Iris pigment epithelial cell (primary cell): ENCODE measurements around the gene COL5A1.
"Not testable (repeated sequence)": the region's sequence is repeated elsewhere in the genome, so short reads cannot be mapped to it uniquely, and the experiment has no call there.

Source experiments
- DNase-seq: peaks from one replicate; pipeline ENCODE4 v3.0.0-alpha.2; 2011; ENCODE audit warnings: low read depth

Gene COL5A1

DNA sequence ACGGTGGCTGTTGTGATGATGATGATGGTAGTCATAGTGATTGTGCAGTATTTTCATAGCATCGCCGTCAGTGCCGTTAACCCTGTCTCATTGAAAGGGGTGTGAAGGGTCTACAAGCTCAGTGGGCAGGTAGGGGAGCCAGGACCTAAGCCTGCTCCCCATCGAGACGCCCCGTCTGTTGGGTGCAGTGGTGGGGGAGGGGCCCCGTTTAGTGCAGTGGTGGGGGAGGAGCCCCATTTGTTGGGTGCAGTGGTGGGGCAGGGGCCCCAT is 68.6 kb downstream of the COL5A1 start:
- no peak for DNase-seq

DNA sequence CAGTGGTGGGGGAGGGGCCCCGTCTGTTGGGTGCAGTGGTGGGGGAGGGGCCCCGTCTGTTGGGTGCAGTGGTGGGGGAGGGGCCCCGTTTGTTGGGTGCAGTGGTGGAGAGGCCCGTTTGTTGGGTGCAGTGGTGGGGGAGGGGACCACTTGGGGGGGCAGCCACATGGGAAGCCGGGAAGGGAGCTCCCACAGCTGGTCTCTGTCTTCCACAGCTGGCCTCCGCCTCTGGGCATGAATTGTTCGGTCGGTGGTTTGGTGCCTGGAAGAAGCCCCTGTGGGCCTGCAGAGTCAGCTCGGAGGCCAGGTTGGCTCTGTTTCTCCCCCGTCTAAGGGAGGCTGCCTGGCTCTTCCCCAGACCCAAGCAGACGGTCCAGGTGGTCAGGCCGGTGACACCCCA is 69.3 kb downstream of the COL5A1 start:
- DNase-seq: no peak

DNA sequence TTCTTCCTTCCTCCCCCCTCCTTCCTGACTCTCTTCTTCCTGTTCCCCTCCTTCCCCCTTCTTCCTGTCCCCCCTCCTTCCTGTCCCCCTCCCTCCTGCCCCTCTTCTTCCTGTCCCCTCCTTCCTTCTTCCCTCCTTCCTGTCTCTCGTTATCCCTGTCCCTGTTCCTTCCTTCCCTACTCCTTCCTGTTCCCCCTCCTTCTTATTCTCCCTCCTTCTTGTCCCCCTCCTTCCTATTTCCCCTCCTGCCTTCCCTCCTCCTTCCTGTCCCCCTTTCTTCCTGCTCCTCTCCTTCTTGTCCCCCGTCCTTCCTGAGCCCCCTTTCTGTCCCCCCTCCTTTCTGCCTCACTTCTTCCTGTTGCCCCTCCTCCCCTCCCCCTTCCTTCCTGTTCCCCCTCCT is 70.6 kb downstream of the COL5A1 start:
- no peak for DNase-seq

DNA sequence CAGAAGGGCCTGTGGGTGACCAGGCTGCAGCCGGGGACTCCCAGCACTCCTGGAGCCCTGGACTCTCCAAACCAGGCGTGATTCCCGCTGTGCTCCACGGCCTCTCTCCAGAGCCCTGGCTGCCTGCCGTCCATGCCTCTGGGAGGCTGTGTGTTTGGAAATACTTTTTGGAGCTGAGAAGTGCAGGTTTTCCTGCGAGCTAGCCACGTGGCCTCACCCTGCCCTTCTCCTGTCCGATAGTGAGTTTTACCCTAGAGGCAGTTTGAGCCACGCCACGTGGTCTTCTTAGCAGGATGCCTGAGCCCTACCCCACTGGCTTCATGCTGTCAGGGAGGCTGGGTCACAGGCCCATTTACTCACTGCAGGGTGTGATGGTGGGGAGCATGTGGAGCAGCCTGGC is 71.3 kb downstream of the COL5A1 start:
- no peak for DNase-seq

DNA sequence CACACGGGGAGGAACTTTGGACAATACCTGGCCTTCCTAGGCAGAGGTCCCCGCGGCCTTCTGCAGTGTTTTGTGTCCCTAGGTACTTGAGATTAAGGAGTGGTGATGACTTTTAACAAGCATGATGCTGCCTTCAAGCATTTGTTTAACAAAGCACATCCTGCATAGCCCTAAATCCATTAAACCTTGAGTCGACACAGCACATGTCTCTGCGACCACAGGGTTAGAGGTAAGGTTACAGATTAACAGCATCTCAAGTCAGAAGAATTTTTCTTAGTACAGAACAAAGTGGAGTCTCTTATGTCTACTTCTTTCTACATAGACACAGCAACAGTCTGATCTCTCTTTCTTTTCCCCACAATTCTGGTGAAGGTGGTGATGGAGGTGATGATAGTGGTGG is 73.9 kb downstream of the COL5A1 start:
- DNase-seq: not testable (repeated sequence)

DNA sequence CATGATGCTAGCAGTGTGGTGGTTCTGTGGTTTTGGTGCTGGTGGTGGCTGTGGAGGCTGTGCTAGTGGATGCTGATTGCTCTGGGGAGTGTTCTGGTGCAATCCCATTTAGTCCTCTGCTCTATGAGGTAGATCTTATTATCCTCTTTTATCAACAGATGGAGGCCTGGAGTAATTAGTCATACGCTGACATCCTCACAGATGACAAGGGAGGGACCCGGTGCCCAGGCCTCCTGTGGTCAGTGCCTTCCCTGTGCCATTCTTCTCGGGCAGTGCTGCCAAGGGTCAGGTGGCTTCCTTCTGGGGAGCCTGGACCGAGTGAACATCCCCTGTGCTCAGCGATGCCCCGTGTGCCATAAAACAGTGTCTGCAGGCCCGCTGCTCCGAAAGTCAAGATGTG is 74.5 kb downstream of the COL5A1 start:
- peak; percentile 29 for DNase-seq

DNA sequence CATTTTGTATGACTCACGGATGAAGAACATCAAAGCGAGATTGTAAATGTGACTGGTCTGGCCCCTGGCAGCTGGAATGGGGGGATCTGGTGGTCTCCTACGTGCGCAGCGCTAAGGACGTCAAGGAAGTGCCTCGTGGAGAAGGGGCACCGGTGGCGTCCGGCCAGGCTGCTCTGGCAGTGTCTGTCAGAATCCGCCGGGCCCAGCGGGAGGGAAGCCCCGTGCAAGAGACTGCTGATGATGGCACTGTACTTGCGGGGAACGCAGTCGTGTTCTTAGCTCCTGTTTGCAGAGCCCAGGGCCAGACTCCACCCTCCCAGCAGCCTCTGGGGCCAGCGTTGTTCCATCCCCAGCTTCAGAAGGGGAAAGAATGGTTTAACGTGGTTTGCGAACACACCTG is 75.5 kb downstream of the COL5A1 start:
- DNase-seq: no peak

DNA sequence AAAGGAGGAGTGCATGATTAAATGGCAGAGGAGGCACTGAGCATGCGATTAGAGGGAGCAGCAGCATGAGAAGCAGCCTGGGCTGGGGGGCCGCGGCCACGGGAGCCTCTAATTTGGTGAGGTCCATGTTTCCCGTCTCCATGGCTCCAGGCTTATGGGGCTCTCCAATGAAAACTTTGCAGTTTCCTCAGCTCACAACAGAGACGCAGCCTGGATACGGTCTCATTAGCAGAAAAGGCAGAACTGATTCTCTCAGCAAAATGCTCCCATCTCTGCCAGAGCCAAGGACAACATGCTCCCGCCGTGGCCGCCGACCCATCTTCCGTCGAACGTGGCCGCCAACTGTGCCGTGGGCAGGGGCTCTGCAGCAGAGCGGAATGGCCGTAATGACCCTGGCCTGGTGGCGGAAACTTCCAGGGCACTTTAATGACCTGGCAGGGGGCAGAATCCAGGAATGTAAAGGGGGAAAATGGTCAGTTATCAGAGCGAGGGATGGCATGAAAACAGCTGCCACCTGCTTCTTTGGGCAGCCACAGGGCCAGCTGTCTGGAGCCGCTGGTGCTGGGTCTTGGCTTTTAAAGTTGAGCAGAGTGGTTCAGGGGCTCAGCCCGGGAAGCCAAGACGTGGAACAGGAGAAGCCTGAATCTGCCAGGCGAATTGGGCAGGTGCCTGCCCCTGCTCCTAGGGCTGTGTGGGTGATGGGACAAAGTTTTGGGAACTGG is 76.5 kb downstream of the COL5A1 start:
- no peak for DNase-seq

DNA sequence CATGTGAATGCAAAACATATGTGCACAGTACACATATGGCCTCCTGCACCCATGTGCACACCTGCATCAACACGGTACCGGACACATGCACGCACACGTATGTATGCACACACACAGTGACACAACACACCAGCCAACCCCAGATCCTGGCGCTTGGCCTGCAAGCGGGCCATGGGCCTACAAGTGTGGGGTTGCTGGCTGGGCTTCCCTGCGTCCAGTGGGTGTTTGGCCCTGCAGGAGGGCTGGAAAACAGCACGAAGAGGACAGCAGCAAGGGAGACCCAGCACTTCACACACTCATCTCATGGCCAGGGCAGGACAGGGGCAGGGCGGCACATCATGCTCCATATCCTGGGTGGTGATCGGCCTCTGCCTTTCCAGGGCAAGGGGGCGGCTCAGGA is 77.7 kb downstream of the COL5A1 start:
- no peak for DNase-seq

DNA sequence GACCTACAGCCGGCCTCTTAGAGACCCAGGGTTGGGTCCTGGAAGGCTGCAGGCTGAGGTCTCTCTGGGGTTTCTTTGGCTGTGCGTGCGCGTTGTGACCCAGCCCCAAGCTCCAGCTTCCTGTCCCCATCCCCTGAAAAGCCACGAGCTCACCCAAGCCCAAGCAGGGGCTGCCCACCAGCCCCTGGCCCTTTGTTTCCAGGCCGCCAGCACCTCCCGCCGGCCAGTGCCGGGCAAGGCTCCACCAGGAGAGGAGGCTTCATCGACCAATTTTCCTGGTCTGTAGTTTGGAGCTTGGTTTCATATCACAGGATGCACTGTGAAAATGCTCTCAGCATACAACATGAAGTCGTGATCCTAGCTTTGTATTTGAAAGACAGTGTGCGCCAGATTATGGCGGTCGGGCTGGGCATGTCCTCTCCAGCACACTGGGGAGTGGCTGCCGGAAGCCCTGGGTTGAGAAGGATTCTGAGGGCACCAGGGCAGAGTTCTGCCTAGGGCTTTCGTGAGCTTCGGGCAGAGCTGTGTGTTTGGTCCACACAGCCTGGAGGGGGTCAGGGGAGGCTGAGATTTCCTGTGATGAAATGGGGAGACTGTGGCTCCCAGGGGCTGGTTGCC is 78.6 kb downstream of the COL5A1 start:
- no peak for DNase-seq

DNA sequence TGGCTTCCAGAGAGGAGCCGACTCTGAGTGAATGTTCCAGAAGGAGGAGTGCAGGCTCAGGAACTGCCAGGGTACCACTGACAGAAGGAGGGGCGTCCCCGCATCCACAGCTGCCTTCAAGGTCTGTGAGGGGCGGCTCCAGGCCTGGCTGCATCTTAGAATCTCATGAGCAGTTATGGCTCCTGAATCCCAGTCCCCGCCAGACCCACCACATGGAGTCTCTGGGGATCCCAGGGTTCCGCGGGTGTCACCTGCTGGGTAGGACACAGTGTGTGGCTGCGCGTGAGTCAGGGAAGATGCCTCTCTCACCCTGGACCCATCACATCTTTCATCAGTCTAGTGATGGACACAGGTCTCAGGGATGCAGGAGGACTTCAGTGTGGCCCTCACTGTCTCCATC is 79.2 kb downstream of the COL5A1 start:
- DNase-seq: no peak

DNA sequence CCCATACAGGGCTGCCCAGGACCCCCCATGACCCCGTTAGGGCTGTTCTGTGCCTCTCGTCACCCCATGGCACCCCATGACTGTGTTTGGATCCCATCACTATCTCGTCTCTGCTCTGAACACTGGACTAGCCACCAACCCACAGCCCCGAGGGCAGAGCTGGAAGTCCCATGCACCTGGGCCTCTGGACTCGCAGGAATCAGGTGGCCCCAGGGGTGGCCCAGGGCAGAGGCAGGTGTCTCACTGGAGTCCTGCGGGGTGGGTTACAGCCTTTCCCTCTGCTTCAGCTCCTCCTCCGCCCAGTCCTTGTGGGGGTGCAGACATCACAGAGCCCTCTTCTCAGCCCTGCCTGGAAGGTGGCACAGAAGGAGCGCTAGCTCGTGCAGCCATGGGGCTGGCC is 79.7 kb downstream of the COL5A1 start:
- DNase-seq: no peak

DNA sequence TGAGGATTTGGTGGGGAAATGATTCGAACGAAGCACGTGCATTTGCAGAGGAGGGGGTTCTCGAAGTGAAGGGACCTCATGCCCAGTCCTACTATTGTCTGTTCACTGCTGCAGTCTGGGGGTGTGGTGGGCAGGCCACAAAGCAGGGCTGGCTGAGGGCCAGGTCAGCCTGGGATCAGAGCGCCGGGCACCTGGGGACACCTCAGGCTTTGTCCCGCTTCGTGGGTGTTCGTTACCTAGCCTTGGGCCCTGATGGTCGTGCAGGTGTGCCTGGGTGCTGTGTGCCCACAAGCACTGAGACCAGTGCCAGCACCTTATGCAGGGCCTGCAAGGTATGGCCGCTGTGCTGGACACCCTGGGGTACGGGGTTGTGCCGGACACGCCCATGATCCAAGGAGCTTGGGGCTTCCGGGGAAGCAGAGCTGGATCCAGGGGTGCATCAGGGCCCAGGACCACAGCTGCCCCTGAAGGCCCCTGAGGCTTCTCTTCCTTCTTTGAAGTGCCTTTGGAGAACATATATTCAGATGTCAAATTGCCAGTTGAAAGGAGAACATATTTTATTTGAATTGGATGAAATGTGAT is 80.6 kb downstream of the COL5A1 start:
- DNase-seq: no peak

DNA sequence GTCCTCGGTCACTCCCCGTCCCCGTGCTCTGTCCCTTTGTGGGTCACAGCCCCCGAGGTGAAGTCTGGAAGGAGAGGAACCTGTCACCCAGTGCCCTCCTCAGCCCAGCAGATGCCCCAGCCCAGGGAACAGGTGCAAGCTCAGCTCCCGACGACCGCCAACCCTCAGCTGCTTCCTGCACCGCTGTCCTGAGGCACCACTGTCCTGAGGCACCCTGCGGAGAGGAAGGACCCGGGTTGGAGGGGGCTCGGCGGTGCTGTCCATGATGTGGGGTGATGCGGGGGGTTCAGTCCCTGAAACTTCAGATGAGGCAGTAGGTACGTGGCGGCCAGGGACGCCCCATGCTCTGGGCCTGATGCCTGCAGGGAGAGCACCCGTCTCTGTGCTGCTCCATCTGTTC is 81.4 kb downstream of the COL5A1 start:
- DNase-seq: no peak

DNA sequence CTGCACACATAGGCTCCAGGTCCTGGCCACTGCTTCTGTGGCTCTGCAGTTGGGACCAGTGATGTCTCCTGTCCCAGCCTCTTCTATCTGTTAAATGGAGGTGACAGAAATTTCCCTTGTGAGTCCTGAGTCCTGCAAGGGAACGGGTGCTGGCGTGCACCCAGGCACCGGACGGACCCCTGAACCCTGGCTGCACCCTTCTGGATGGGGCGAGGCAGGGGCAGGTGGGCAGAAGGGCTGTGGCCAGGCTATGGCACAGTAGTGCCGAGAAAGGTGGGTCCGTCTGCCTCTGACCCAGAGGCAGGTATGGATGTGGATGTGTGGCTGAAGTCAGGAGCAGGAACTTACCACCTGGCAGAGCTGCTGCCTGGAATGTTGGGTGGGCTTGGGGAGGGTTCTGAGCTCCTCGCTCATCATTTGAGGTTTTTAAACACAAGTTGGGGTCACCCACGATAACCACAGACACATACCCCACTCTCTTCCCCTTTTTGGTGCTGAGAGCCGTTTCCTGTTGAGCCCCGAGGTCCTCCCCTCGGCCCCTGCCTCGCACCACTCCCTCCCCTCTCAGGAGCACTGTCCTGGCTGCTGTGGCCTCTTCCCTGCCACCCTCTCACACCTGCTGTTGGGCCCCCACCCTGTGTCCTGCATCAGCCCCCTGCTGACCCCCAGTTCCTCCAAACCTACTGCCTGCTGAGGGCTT is 82.0 kb downstream of the COL5A1 start:
- DNase-seq: no peak

DNA sequence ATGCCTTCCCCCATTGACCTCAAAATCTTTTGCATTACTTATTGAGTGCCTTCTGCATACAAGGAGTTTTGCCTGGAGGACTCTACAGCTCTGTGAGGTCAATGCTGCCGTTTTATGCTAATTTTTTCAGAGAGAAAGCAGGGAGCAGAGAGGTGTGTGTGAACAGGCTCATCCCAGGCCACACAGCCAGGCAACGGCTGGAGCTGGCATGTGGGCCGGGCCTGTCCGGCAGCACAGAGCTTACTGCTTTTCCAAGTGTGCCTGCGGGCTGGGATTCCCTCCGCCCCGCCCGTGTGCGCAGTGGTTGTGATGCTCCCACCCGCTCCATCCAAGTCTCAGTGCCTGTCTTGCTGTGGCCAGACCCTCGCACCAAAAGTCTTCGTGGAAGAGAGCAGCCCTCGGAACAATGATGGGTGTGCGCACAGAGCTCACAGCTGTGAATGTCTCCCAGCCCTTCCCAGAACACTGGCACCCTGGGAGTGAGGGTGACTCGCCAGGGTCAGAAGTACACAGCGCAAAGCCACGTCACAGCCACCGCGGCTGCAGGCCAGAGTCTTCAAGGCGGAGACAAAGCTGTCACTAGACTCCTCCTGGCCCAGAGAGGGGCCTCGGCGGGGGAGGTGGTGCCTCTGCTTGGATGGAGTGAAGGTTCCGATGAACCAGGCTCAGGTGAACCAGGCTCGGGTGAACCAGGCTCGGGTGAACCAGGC is 82.8 kb downstream of the COL5A1 start:
- DNase-seq: peak; percentile 38

DNA sequence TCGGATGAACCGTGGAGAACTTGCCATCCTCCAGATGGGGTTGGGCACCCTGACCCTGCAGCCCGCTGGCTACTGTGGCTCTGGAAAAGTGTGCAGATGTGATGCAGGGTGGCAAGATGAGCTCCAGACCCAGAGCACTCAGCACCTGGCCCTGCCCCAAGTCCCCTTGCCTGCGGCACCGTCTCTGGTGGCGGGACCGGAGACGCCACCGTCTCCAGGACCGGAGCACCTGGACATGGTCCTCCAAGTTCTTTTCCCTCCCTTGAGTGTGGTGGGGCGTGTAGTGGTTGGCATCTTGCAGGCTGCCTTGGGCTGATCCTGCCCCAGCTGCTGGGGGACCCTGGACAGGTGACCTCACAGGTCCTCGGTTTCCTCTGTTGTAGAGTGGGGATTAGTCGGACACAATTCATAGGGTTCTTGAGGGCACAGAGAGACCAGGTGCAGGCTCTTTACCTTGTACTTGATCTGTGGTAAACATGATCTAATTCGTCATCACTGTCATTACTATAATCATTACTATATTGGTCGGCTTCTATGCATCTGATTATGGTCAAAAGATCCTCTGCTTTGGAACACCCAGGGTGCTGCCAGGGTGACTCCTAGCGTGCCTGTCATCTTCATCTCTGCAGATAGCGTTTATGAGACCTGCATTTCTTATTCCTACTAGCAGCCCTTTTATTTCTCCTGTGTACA is 83.5 kb downstream of the COL5A1 start:
- no peak for DNase-seq

DNA sequence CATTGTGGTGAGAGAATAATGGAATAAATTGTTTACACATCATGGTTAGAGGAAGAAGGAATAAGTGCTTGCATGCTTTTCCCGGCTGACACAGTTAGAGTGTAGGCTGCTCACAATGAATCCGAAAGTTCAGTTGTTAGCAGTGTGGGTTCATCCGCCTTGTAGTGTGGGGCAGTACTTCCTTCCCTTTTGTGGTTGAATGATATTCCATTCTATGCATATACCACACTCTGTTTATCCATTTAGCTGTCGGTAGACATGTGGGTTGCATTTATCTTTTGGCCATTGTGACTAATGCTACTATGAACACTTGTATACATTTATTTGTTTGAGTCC is 84.0 kb downstream of the COL5A1 start:
- DNase-seq: no peak

DNA sequence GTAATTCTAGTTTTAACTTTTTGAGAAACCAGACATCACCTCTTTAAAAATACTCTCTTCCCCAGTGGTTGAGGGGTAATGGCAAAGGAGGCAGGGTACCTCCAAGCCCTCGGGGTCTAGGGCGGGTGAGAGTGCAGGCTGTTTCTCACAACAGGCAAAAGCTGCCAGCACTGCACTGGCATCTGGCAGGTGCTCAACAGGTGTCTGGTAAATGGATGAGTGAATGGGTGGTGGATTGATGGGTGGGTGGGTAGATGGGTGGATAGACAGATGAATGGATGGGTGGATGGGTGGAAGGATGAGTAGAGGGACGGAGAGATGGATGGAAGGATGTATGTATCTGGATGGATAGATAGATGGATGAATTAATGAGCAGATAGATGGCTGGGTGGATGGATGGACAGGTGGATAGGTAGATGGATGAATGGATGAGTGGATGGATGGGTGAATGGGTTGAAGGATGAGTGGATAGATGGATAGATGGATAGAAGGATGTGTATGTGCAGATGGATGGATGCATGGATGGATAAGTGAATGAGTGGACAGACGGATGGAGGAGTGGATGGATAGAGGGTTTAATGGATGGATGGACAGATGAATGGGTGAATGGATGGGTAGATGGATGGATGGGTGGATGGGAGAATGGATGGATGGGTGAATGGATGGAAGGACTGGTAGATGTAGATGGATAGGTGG is 84.6 kb downstream of the COL5A1 start:
- DNase-seq: no peak

DNA sequence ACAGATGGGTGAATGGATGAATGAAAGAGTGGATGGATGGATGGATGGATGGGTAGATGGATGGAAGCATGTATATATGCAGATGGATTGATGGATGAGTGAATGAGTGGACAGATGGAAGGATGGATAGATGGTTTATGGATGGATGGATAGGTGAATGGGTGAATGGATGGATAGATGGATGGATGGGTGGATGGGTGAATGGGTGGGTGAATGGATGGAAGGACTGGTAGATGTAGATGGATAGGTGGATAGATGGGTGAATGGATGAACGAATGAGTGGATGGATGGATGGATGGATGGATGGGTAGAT is 85.1 kb downstream of the COL5A1 start:
- no peak for DNase-seq

DNA sequence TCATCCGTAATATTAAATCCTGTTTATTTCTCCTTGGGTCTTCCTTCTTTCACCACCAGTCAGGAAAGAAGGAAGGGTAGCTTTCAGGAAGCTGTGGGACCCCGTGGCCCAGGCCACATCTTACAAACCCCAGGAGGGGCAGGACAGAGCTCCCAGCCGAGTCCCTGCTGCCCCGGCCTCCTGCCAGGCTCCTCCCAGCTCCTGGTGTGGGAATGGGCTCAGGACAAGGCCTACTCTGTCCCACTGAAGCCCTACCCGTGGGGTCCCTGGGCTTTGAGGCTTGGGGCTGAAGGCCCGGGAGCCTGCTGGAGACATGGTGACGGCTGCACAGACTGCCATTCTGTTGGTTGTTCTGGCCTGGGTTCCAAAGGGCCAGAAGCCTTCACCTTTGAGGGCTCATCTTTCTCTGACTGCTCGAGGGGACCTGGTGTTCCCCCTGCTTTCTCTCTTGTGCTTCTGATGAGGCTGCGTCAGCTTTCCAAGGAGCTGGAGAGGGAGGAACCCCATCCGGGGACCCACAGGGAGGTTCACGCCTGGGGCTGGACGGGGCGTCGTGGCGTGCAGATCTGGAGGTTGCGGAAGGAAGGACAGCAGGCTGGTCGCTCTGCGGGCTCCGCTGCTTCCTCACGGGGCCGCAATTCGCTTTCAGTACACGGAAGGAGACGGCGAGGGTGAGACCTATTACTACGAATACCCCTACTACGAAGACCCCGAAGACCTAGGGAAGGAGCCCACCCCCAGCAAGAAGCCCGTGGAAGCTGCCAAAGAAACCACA is 86.6 kb downstream of the COL5A1 start:
- DNase-seq: no peak
